Measurements from ENCODE around the gene GPR42.
A peak's percentile ranks its signal among the peaks of the same experiment; 100 is the strongest.
"Not testable (repeated sequence)": the region's sequence is repeated elsewhere in the genome, so short reads cannot be mapped to it uniquely, and the experiment has no call there.

The GPR42 gene

DNA sequence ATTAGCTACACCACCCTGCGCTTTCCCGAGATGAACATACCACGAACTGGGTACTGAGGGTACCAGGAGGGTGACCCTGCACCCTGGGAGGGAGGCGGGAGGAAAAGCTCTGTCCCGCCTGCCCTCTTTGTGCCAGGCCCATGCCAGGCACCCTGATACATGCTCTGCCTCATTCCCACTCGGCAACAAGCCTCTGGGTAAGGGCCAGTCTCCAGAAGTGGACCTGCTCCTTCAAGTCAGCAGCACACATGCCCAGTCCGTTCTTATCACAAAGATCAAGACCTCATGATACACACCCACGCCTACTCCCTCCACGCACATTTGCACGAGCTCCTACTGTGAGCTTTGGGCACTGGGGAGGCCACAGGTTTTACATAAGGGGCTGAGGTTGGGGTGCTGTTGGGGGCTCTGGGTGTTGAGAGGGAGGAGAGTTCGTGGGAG lies 25.2 kb upstream of the GPR42 start:
- no peak for DNase-seq
- in situ Hi-C loops (cut with MboI; ENCODE audit: low pct_unique_long_range_greater_than_20kb, low sequenced_read_pairs): no loop called here

DNA sequence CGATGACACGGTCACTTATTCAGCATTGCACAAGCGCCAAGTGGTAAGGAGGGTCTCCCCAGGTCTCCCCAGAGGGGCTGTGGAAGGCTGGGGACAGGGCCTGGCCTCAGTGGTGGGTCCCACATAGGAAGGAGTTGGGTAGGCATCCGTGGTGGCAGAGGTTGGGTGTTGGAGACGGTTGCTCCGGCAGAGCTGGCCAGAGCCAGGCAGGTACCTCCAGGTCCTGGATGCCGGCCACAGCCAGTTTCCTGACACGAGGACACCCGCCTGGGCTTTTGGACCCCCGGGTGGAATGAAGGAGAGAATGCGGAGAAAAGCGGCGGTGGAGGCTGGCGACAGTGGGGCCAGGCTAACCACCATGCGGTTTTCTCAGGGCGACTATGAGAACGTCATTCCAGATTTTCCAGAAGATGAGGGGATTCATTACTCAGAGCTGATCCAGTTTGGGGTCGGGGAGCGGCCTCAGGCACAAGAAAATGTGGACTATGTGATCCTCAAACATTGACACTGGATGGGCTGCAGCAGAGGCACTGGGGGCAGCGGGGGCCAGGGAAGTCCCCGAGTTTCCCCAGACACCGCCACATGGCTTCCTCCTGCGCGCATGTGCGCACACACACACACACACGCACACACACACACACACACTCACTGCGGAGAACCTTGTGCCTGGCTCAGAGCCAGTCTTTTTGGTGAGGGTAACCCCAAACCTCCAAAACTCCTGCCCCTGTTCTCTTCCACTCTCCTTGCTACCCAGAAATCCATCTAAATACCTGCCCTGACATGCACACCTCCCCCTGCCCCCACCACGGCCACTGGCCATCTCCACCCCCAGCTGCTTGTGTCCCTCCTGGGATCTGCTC lies 24.4 kb upstream of the GPR42 start:
- in situ Hi-C loops (cut with MboI; ENCODE audit: low pct_unique_long_range_greater_than_20kb, low sequenced_read_pairs): no loop called here
- no peak for DNase-seq

DNA sequence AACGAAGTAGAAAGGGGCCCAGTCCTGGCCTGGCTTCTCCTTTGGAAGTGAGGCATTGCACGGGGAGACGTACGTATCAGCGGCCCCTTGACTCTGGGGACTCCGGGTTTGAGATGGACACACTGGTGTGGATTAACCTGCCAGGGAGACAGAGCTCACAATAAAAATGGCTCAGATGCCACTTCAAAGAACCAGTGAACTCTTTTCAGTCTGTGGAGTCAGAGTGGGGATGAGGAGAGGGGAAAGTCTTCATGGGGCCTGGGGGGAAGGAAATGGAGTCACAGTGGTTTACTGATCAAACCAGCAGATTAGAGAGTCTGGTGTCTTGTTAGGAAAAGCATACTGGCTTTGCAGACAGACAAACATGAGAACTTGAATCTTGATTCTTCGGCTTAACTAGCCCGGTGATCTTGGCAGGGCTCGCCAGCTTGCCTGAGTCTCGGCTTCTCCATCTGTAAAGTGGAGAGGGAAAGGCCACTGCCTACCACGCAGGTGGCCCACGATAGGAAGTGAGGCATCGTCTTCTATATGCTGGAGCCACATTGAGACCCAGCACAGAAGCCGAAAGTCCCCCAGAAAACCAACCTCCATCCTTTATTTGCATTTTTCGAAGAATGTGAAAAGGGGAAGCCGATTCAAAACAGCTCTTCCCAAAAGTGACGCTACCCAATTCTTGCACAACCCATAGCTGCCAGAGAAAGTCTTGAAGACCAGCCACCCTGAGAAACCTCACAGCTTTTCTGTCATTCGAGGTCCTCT lies 23.5 kb upstream of the GPR42 start, which contains the start of gene FFAR1:
TSS of gene FFAR1 (plus strand) at position 732 of the 759 bp plus-strand sequence. CDS start 3,650 bp downstream, outside the sequence.
- in situ Hi-C loops (cut with MboI; ENCODE audit: low pct_unique_long_range_greater_than_20kb, low sequenced_read_pairs): no loop called here
- DNase-seq: peak; percentile 61

DNA sequence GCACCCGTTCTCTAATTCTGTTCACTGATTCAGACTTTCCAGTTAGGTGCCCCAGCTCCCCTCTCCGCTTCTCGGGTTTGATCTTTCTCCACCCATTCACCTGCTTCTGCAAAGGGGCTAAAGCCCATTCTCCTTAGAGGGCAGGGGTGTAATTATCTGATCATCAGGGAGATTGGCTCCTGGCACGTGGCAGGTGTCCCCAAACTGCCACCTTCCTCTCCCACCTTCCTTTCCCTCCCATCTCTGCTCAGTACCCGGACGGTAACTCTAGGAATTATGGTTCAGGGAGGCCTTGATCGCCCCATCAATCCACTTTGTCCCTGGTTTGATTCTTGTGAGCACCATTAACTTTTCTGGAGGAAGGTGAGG lies 23.0 kb upstream of the GPR42 start:
- in situ Hi-C loops (cut with MboI; ENCODE audit: low pct_unique_long_range_greater_than_20kb, low sequenced_read_pairs): no loop called here
- no peak for DNase-seq

DNA sequence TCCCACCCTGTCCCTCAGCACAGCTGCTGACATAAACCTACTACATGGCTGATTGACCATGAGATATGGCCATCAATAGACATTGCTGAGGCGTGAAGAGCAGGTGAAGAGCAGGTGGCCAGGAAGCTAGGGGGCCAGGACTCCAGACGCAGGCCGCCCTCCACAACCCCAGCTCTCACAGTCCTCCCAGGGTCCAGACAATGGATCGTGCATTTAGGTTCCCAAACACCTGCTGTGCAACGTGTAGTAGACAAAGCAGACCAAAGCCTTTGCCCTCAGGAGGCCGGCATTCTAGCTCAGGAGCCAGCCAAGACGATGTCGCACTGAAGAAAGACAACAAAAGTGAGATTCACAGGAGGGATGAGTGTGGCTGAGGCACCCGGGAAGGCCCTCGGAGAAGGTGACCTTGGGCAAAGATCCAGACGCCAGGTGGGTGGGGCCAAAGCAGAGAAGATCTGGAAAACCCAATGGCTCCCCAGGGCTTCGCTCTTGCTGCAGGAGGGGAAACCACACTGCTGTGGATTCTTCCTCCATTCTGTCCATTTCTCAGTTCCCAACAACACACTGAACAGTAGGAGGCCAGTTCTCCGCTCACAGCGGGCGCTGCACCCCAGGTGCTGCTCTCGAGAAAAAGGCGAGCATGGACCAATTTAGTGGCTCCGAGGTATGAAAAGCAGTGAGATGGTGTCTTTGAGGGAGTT lies 21.8 kb upstream of the GPR42 start:
- no peak for DNase-seq
- in situ Hi-C loops (cut with MboI; ENCODE audit: low pct_unique_long_range_greater_than_20kb, low sequenced_read_pairs): no loop called here

DNA sequence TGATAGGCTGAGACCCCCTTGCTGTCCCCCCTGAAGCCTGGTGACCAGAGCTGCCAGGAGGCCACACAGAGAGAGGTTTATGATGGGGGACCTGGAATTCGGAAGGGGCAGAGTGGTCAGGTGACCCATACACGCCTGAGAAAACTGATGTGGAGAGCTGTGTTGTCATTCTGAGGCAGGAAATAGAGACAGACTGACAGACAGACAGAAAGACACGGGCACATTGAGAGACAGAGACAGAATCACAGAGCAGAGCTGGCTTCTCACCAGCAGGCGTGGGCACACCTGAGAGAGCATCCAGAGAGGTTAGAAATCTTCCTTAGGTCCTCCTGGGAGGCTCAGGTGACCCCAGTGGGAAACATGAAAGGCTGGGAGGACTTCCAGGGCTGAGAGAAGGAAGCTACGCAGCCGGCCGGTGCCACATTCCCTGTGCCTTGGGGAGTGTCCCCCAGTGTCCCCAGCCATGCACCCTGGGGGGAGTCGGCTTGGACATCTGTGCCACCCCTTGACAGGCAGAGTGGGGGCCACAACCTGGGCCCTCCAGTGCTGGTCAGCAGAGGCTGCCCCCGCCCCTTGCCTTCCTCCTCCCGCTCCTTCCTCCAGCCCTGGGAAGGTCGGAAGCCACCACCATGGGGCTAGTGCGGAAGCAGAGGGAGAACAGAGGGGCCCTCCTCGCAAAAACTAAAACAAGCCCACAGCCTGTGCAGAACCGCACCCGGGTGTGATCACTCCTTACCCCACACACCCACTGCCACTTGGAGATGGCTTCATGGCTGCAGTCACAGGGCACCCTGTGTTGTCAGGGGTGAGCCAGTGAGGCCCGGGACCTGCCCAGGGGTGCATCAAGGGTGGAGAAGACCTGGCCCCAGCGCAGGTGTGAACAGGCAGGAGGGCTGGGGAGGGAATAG lies 21.0 kb upstream of the GPR42 start:
- in situ Hi-C loops (cut with MboI; ENCODE audit: low pct_unique_long_range_greater_than_20kb, low sequenced_read_pairs): no loop called here
- no peak for DNase-seq

DNA sequence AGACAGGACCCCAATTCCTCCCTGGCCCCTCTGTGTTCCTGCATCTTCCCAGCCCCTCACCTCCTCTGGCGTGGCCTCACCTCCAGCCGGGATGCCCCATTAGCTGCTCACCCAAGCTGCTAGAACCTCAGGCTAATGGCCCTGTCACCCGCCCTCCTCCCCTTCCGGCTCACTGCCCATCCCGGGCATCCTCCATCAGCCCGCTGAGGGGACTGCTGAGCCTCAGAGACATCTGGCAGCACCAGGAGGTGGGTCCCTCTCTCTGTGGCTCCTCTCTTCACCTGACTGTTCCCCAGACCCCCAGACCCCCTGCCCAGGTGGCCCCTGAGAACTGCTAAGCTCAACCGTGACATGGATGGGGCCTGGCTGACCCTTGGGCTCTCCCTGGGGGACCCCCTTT lies 20.3 kb upstream of the GPR42 start:
- no peak for DNase-seq
- in situ Hi-C loops (cut with MboI; ENCODE audit: low pct_unique_long_range_greater_than_20kb, low sequenced_read_pairs): no loop called here

DNA sequence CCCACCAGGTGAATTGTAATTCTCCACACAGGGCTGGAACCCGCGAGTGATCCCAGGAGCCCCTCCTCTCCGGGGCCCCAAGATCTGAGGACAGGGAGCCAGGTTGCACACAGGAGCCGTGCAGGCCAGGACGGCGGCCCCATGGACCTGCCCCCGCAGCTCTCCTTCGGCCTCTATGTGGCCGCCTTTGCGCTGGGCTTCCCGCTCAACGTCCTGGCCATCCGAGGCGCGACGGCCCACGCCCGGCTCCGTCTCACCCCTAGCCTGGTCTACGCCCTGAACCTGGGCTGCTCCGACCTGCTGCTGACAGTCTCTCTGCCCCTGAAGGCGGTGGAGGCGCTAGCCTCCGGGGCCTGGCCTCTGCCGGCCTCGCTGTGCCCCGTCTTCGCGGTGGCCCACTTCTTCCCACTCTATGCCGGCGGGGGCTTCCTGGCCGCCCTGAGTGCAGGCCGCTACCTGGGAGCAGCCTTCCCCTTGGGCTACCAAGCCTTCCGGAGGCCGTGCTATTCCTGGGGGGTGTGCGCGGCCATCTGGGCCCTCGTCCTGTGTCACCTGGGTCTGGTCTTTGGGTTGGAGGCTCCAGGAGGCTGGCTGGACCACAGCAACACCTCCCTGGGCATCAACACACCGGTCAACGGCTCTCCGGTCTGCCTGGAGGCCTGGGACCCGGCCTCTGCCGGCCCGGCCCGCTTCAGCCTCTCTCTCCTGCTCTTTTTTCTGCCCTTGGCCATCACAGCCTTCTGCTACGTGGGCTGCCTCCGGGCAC lies 19.3 kb upstream of the GPR42 start:
- in situ Hi-C loops (cut with MboI; ENCODE audit: low pct_unique_long_range_greater_than_20kb, low sequenced_read_pairs): no loop called here
- no peak for DNase-seq

DNA sequence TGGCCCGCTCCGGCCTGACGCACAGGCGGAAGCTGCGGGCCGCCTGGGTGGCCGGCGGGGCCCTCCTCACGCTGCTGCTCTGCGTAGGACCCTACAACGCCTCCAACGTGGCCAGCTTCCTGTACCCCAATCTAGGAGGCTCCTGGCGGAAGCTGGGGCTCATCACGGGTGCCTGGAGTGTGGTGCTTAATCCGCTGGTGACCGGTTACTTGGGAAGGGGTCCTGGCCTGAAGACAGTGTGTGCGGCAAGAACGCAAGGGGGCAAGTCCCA lies 18.8 kb upstream of the GPR42 start:
- in situ Hi-C loops (cut with MboI; ENCODE audit: low pct_unique_long_range_greater_than_20kb, low sequenced_read_pairs): no loop called here
- no peak for DNase-seq

DNA sequence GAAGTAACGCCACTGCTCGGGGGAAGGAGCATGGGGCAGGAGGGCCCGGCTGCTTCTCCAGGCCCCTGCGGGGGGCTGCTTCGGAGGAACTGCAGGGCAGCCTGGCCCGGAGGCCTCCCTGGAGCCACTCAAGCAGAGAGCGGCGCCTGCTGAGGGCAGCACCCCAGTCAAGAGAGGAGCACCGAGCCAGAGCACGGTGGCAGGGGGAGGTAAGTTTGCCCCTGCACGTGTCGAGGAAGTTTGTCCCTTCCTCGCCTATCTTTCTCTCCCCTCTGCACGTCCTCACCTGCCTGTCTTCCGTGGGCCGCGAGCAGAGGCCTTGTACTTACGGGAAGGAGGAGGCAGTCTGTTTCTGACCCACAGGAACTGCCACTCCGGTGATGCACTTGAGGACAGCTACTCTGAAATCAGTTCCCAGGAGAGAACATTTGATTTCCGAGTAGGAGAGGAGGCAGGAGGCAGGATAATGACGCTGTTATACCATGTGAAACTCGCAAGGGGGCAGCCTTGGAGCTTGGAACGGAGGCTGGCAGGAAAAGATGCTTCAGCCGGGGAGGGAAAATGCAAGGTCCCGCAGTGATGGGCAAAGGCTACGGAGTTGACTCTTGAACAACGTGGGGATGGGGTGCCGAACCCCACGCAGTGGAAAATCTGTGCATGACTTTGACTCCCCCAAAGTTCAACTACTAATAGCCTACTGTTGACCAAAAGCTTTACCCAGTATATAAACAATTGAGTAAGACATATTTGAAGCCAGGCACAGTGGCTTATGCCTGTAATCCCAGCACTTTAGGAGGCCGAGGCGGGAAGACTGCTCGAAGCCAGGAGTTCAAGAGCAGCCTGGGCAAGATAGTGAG lies 18.2 kb upstream of the GPR42 start:
- DNase-seq: peak; percentile 78
- in situ Hi-C loops (cut with MboI; ENCODE audit: low pct_unique_long_range_greater_than_20kb, low sequenced_read_pairs): no loop called here

DNA sequence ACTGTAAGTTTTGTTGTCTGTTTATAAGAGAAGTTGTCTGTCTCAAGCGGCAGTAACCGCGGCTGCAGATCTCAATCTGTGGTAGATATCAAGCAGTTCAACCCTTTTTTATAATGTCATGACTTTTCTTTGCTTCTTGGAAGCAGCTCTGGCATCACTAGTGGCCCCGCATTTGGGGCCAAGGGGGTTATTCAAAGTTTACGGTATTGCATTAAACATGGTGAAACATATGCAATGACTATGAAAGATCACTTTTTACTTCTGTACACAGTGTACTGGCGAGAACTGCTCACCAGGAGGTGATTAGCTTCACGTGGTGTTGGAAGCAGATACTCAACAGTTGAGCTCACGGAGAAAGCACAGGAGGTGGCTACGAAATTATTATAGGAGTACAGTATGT lies 17.2 kb upstream of the GPR42 start:
- no peak for DNase-seq
- in situ Hi-C loops (cut with MboI; ENCODE audit: low pct_unique_long_range_greater_than_20kb, low sequenced_read_pairs): no loop called here

DNA sequence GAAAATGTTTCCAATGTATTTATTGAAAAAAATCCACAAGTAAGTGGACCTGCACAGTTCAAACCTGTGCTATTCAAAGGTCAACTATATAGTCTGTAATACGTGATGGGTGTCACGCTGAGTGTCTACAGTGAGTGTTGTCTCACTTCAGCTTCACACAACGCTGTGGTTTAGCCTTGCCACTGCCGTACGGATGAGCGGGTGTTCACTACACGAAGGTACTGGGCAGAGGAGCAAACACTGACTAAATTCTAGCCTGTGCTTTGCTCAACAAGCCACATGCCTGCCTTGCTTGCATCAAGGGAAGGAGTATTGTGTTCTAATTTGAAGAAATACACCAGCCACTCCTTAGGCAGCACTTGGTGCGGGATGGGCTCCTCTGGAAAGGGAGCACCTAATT lies 16.0 kb upstream of the GPR42 start:
- in situ Hi-C loops (cut with MboI; ENCODE audit: low pct_unique_long_range_greater_than_20kb, low sequenced_read_pairs): no loop called here
- no peak for DNase-seq

DNA sequence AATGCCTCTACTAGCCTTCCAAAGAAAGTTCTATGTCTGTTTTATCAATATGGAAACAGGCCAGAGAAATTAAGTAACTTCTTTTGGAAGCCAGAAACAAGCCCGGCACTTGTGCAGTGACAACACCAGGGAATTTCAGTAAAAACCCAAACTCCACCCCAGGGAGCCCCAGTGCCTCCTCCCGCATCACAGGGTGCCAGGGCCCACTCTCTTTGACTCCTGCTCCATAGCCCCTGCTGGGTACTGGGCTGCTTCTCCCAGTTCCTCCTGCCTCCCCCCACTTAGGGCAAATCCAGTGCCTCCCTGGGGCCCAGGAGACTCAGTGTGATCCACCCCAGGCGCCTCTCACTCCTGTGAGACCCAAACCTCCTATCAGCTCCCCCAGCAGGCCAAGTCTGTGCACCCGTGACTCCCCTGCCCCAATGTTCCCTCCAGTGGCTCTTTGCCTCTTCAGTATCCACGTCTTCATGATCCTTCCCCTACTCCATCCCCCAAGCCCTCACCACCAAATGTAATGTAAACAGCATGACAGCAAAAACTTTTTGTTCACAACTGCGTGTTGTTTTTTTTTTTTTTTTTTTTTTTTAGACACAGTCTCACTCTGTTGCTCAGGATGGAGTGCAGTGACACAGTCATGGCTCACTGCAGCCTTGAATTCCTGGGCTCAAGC lies 14.9 kb upstream of the GPR42 start:
- no peak for DNase-seq
- in situ Hi-C loops (cut with MboI; ENCODE audit: low pct_unique_long_range_greater_than_20kb, low sequenced_read_pairs): no loop called here

DNA sequence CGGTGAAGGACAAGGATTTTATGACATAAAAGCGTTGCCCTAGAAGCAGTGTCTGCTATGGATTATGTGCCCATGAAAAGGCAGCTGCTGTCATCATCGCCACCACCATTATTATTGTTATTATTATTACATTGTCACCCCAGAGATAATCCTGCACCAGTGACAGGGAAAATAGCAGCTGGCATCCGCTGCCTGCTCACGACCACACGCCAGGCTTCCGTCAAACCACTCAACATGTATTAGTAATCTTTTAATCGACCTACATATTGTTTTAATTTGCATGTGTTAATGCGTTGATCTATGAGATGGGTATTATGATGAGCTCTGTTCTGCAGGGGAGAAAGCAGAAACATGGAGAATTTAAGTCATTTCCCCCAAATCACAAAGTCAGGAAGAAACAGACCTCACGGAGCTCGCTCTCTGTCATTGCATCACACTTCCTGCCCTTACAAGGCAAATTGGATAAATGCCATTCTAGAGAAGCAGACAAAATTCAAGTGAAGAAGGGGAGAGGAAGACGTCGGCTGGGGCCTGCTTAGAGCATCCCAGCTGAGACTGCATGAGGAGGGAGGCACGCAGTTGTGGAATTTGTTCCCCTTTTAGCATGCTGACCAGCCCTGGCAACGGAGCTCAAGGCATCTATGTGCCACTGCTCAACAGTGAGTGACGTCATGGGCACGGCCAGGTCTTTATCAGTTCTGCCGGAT lies 12.8 kb upstream of the GPR42 start, which contains the start of gene FFAR3:
TSS of gene FFAR3 (plus strand) at position 594 of the 707 bp plus-strand sequence. CDS start 431 bp downstream, outside the sequence.
- in situ Hi-C loops (cut with MboI; ENCODE audit: low pct_unique_long_range_greater_than_20kb, low sequenced_read_pairs): no loop called here
- peak; percentile 55 for DNase-seq

DNA sequence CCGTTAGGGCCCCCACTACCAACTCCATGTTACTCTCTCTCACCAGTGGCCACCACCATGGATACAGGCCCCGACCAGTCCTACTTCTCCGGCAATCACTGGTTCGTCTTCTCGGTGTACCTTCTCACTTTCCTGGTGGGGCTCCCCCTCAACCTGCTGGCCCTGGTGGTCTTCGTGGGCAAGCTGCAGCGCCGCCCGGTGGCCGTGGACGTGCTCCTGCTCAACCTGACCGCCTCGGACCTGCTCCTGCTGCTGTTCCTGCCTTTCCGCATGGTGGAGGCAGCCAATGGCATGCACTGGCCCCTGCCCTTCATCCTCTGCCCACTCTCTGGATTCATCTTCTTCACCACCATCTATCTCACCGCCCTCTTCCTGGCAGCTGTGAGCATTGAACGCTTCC lies 12.0 kb upstream of the GPR42 start:
- in situ Hi-C loops (cut with MboI; ENCODE audit: low pct_unique_long_range_greater_than_20kb, low sequenced_read_pairs): not testable (repeated sequence)

DNA sequence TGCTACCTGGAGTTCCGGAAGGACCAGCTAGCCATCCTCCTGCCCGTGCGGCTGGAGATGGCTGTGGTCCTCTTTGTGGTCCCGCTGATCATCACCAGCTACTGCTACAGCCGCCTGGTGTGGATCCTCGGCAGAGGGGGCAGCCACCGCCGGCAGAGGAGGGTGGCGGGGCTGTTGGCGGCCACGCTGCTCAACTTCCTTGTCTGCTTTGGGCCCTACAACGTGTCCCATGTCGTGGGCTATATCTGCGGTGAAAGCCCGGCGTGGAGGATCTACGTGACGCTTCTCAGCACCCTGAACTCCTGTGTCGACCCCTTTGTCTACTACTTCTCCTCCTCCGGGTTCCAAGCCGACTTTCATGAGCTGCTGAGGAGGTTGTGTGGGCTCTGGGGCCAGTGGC lies 11.5 kb upstream of the GPR42 start:
- in situ Hi-C loops (cut with MboI; ENCODE audit: low pct_unique_long_range_greater_than_20kb, low sequenced_read_pairs); DNase-seq: not testable (repeated sequence)

More for the DNA sequence above, 12.0 kb upstream of the GPR42 start:
- DNase-seq: not testable (repeated sequence)

Data from KBM-7 (cell line).